Loucy (cell line): ENCODE results near the gene TMEM115.

Experiments
- EZH2phosphoT487 ChIP-seq: fragments of 200-600 bp; IDR thresholded peaks from 2 replicates; pipeline ENCODE4 v1.6.1; 2018; ENCODE audit warnings: antibody characterized with exemption, mild to moderate bottlenecking, moderate library complexity, borderline replicate concordance
- TF ChIP-seq, protein P1 (sequence below): fragments of 200-600 bp; sonication (generic); conservative IDR thresholded peaks from 2 replicates; pipeline ENCODE4 v1.5.1; 2014; ENCODE audit warnings: mild to moderate bottlenecking, antibody characterized with exemption, low read length

DNA sequence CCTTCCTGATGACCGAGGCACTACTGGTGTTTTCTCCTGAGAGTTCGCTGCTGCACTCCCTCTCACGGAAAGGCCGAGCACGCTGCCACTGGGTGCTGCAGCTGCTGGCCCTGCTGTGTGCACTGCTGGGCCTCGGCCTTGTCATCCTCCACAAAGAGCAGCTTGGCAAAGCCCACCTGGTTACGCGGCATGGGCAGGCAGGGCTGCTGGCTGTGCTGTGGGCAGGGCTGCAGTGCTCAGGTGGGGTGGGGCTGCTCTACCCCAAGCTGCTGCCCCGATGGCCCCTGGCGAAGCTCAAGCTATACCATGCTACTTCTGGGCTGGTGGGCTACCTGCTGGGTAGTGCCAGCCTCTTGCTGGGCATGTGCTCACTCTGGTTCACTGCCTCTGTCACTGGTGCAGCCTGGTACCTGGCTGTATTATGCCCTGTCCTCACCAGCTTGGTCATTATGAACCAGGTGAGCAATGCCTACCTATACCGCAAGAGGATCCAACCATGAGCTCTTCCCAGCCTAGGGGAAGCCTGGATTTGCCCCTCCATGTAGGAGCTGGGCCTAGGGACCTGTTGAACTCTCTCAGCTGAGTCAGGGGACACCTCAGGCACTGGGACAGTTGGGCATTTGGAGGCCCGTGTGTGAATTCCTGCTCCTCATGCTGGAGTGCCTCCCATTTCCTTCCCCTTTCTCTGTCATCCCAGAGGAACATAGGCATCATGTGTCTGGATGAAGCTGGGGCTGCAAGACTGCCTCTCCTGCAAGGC lies 5.9 kb downstream of the TMEM115 start:
- TF ChIP-seq, protein P1, sequence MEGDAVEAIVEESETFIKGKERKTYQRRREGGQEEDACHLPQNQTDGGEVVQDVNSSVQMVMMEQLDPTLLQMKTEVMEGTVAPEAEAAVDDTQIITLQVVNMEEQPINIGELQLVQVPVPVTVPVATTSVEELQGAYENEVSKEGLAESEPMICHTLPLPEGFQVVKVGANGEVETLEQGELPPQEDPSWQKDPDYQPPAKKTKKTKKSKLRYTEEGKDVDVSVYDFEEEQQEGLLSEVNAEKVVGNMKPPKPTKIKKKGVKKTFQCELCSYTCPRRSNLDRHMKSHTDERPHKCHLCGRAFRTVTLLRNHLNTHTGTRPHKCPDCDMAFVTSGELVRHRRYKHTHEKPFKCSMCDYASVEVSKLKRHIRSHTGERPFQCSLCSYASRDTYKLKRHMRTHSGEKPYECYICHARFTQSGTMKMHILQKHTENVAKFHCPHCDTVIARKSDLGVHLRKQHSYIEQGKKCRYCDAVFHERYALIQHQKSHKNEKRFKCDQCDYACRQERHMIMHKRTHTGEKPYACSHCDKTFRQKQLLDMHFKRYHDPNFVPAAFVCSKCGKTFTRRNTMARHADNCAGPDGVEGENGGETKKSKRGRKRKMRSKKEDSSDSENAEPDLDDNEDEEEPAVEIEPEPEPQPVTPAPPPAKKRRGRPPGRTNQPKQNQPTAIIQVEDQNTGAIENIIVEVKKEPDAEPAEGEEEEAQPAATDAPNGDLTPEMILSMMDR, result no peak
- no peak for TF ChIP-seq EZH2phosphoT487
